HL-60/S4 treated with phorbol 12-myristate 13-acetate at 8.2 ng/mL for 4 days and 3 days (cell line): ENCODE measurements around the gene NEU4.
"Not testable (repeated sequence)": the region's sequence is repeated elsewhere in the genome, so short reads cannot be mapped to it uniquely, and the experiment has no call there.

Source experiments
- in situ Hi-C: fragments of 300-500 bp; cut with MboI; formaldehyde crosslinking; loops from 2 replicates; pipeline ENCODE4 v1.15.0; 2022; ENCODE audit warnings: low sequenced_read_pairs

NEU4 gene

GRCh38 chr2:241798631-241799521, 10.1 kb upstream of the NEU4 start:
- in situ Hi-C loops = no loop called here

- in situ Hi-C loops = no loop called here
Measured at GRCh38 chr2:241799522-241800197, 9.3 kb upstream of the NEU4 start.

- in situ Hi-C loops = not testable (repeated sequence)
Measured at GRCh38 chr2:241800198-241800903, 8.6 kb upstream of the NEU4 start.

- in situ Hi-C loops = no loop called here
Measured at GRCh38 chr2:241801611-241802420, 7.2 kb upstream of the NEU4 start.

GRCh38 chr2:241802421-241803318, 6.3 kb upstream of the NEU4 start:
- in situ Hi-C loops = no loop called here

- in situ Hi-C loops = no loop called here
Measured at GRCh38 chr2:241803387-241804325, 5.3 kb upstream of the NEU4 start.

- in situ Hi-C loops = no loop called here
Measured at GRCh38 chr2:241804326-241805229, 4.4 kb upstream of the NEU4 start.

- in situ Hi-C loops = not testable (repeated sequence)
Measured at GRCh38 chr2:241806217-241806616, 2.8 kb upstream of the NEU4 start.

GRCh38 chr2:241808051-241808720, 807 bp upstream of the NEU4 start:
- in situ Hi-C loops = no loop called here

GRCh38 chr2:241809383-241810306, 652 bp downstream of the NEU4 start:
- in situ Hi-C loops = no loop called here

GRCh38 chr2:241810307-241811200, 1.6 kb downstream of the NEU4 start:
- in situ Hi-C loops = no loop called here

- in situ Hi-C loops = no loop called here
Measured at GRCh38 chr2:241811201-241811951, 2.4 kb downstream of the NEU4 start.

- in situ Hi-C loops = no loop called here
Measured at GRCh38 chr2:241811952-241812729, 3.1 kb downstream of the NEU4 start.
